Measurements from ENCODE around the gene HDAC4.

The HDAC4 gene

GRCh38 chr2:239129147-239129920, 271.5 kb downstream of the HDAC4 start:
- DNase-seq = no peak

- DNase-seq = no peak
Measured at GRCh38 chr2:239128706-239129105, 272.1 kb downstream of the HDAC4 start.

GRCh38 chr2:239127513-239127912, 273.3 kb downstream of the HDAC4 start:
- no peak for DNase-seq

- DNase-seq = no peak
Measured at GRCh38 chr2:239125726-239126675, 274.8 kb downstream of the HDAC4 start.

GRCh38 chr2:239124152-239124899, 276.5 kb downstream of the HDAC4 start:
- DNase-seq = no peak

- DNase-seq = no peak
Measured at GRCh38 chr2:239122421-239123110, 278.3 kb downstream of the HDAC4 start.

GRCh38 chr2:239121600-239122012, 279.2 kb downstream of the HDAC4 start:
- DNase-seq = no peak

- DNase-seq = no peak
Measured at GRCh38 chr2:239120664-239121063, 280.2 kb downstream of the HDAC4 start.

- no peak for DNase-seq
Measured at GRCh38 chr2:239119346-239120126, 281.3 kb downstream of the HDAC4 start.

- DNase-seq = no peak
Measured at GRCh38 chr2:239118675-239119211, 282.1 kb downstream of the HDAC4 start.

- DNase-seq = no peak
Measured at GRCh38 chr2:239118264-239118663, 282.6 kb downstream of the HDAC4 start.

- DNase-seq = no peak
Measured at GRCh38 chr2:239117831-239118230, 283.0 kb downstream of the HDAC4 start.

GRCh38 chr2:239116456-239117246, 284.2 kb downstream of the HDAC4 start:
- DNase-seq = no peak

- no peak for DNase-seq
Measured at GRCh38 chr2:239115616-239116015, 285.2 kb downstream of the HDAC4 start.

GRCh38 chr2:239114616-239115265, 286.1 kb downstream of the HDAC4 start:
- DNase-seq = no peak

- no peak for DNase-seq
Measured at GRCh38 chr2:239114119-239114581, 286.7 kb downstream of the HDAC4 start.

GRCh38 chr2:239113615-239114014, 287.2 kb downstream of the HDAC4 start:
- no peak for DNase-seq

- no peak for DNase-seq
Measured at GRCh38 chr2:239113171-239113570, 287.6 kb downstream of the HDAC4 start.

- no peak for DNase-seq
Measured at GRCh38 chr2:239112127-239112774, 288.6 kb downstream of the HDAC4 start.
